Measurements from ENCODE around the gene ZNF101. TPM values are rescaled to one million over a fixed set of nuclear protein-coding genes. Genes with fewer than 3 reads are reported as not detected.

The ZNF101 gene
- total RNA-seq, 1 experiment from 2014 or later, result 14.5 TPM

GRCh38 chr19:19652482-19653295, 15.9 kb upstream of the ZNF101 start:
- Histone ChIP-seq H3K36me3 (ENCODE audit: insufficient read depth, low read length, poor library complexity, severe bottlenecking) (peaks cover 71% of the 10 kb centered on the region), H3K9me3 (ENCODE audit: low read depth, low read length, poor library complexity, severe bottlenecking) (no peaks in the 10 kb centered on the region), H3K4me3 (ENCODE audit: low read depth, low read length, poor library complexity, severe bottlenecking) (no peak overlapping the region), H3K27ac (ENCODE audit: low read depth, low read length, poor library complexity, severe bottlenecking) (no peak overlapping the region), H3K4me1 (ENCODE audit: insufficient read depth, low read length, poor library complexity, severe bottlenecking) (no peaks in the 10 kb centered on the region), H3K27me3 (replicated peaks; ENCODE audit: insufficient read depth, low read depth, low read length, poor library complexity) (no peaks in the 10 kb centered on the region)
- CTCF ChIA-PET, result no interaction called here
- BruUV-seq (replicated peaks), result no TSS peak
- intact Hi-C loops (cut with micrococcal nuclease; ENCODE audit: unreplicated experiment), result no loop called here
- POLR2A ChIA-PET (ENCODE audit: low non-redundant PET), result no interaction called here
- TF ChIP-seq CTCF (conservative IDR thresholded peaks at IDR 0.05; ENCODE audit: low read depth, low read length) (no peak), EZH2 (IDR thresholded peaks at IDR 0.05; ENCODE audit: borderline replicate concordance, low read depth, low read length, poor library complexity, severe bottlenecking) (no peak)
- no peak for DNase-seq (ENCODE audit: low spot score)

- ChIA-PET POLR2A (ENCODE audit: low non-redundant PET) (no interaction called here), CTCF (no interaction called here)
- BruUV-seq (replicated peaks), result no TSS peak
- DNase-seq (ENCODE audit: low spot score), result no peak
- H3K4me1 ChIP-seq (ENCODE audit: insufficient read depth, low read length, poor library complexity, severe bottlenecking), result no peaks in the 10 kb centered on the region
- H3K9me3 ChIP-seq (ENCODE audit: low read depth, low read length, poor library complexity, severe bottlenecking), result no peaks in the 10 kb centered on the region
- peaks cover 78% of the 10 kb centered on the region for H3K36me3 ChIP-seq (ENCODE audit: insufficient read depth, low read length, poor library complexity, severe bottlenecking)
- no peak overlapping the region for H3K27ac ChIP-seq (ENCODE audit: low read depth, low read length, poor library complexity, severe bottlenecking)
- H3K27me3 ChIP-seq (replicated peaks; ENCODE audit: insufficient read depth, low read depth, low read length, poor library complexity), result no peaks in the 10 kb centered on the region
- H3K4me3 ChIP-seq (ENCODE audit: low read depth, low read length, poor library complexity, severe bottlenecking), result no peak overlapping the region
- TF ChIP-seq CTCF (conservative IDR thresholded peaks at IDR 0.05; ENCODE audit: low read depth, low read length) (no peak), EZH2 (IDR thresholded peaks at IDR 0.05; ENCODE audit: borderline replicate concordance, low read depth, low read length, poor library complexity, severe bottlenecking) (no peak)
- intact Hi-C loops (cut with micrococcal nuclease; ENCODE audit: unreplicated experiment), result no loop called here
These were observed 15.0 kb upstream of the ZNF101 start for GRCh38 chr19:19653597-19654147.

- no peak overlapping the region for H3K4me3 ChIP-seq (ENCODE audit: low read depth, low read length, poor library complexity, severe bottlenecking)
- H3K36me3 ChIP-seq (ENCODE audit: insufficient read depth, low read length, poor library complexity, severe bottlenecking), result peaks cover 80% of the 10 kb centered on the region
- no TSS peak for BruUV-seq (replicated peaks)
- TF ChIP-seq CTCF (conservative IDR thresholded peaks at IDR 0.05; ENCODE audit: low read depth, low read length) (no peak), EZH2 (IDR thresholded peaks at IDR 0.05; ENCODE audit: borderline replicate concordance, low read depth, low read length, poor library complexity, severe bottlenecking) (no peak)
- H3K27me3 ChIP-seq (replicated peaks; ENCODE audit: insufficient read depth, low read depth, low read length, poor library complexity), result no peaks in the 10 kb centered on the region
- intact Hi-C loops (cut with micrococcal nuclease; ENCODE audit: unreplicated experiment), result no loop called here
- H3K4me1 ChIP-seq (ENCODE audit: insufficient read depth, low read length, poor library complexity, severe bottlenecking), result no peaks in the 10 kb centered on the region
- POLR2A ChIA-PET (ENCODE audit: low non-redundant PET), result no interaction called here
- no peak overlapping the region for H3K27ac ChIP-seq (ENCODE audit: low read depth, low read length, poor library complexity, severe bottlenecking)
- no peak for DNase-seq (ENCODE audit: low spot score)
- CTCF ChIA-PET, result no interaction called here
- no peaks in the 10 kb centered on the region for H3K9me3 ChIP-seq (ENCODE audit: low read depth, low read length, poor library complexity, severe bottlenecking)
These were observed 14.2 kb upstream of the ZNF101 start for GRCh38 chr19:19654441-19654840.

Data from A673 (cell line).